HepG2 (cell line): ENCODE measurements around the gene PRSS21. TPM values are rescaled to one million over a fixed set of nuclear protein-coding genes. Genes with fewer than 3 reads are reported as not detected.
A peak's percentile ranks its signal among the peaks of the same experiment; 100 is the strongest.

Experiments used
- ATAD3A ChIP-seq: sonication (generic); formaldehyde crosslinking; IDR thresholded peaks from 2 replicates; pipeline ENCODE4 v1.4.0; 2020; ENCODE audit warnings: missing genetic modification reagents
- CBX5 ChIP-seq: sonication (generic); formaldehyde crosslinking; IDR thresholded peaks from 2 replicates; pipeline ENCODE4 v1.4.0; 2020; ENCODE audit warnings: missing genetic modification reagents, borderline replicate concordance
- CSRNP2 ChIP-seq: sonication (generic); formaldehyde crosslinking; conservative IDR thresholded peaks from 2 replicates; pipeline ENCODE4 v1.8.0; 2022; ENCODE audit warnings: low read depth, missing genetic modification reagents
- HBP1 ChIP-seq: IDR thresholded peaks from 2 replicates; pipeline ENCODE4 v1.6.1; 2016; ENCODE audit warnings: low read depth, control low read depth
- ISL2 ChIP-seq: sonication (generic); formaldehyde crosslinking; IDR thresholded peaks from 2 replicates; pipeline ENCODE4 v1.5.0; 2020; ENCODE audit warnings: missing genetic modification reagents
- KDM2A ChIP-seq: sonication (generic); formaldehyde crosslinking; IDR thresholded peaks from 2 replicates; pipeline ENCODE4 v1.4.0; 2020; ENCODE audit warnings: low read depth, missing genetic modification reagents, borderline replicate concordance
- MAFK ChIP-seq, 2 experiments: IDR thresholded peaks in 1 of 2; conservative IDR thresholded peaks in 1 of 2; 2 replicates each; pipeline ENCODE4 v1.6.1; 2011; ENCODE audit warnings: improper control_type of control experiment in 2 of 2, low read length in 2 of 2
- MATR3 ChIP-seq: sonication (generic); formaldehyde crosslinking; IDR thresholded peaks from 2 replicates; pipeline ENCODE4 v1.4.0; 2020; ENCODE audit warnings: missing genetic modification reagents
- NFE2 ChIP-seq: sonication (generic); formaldehyde crosslinking; IDR thresholded peaks from 2 replicates; pipeline ENCODE4 v1.4.0; 2020; ENCODE audit warnings: missing genetic modification reagents
- NFIC ChIP-seq: IDR thresholded peaks from 2 replicates; pipeline ENCODE4 v1.6.1; 2012; ENCODE audit warnings: mild to moderate bottlenecking, low read length, inconsistent platforms
- PATZ1 ChIP-seq: sonication (generic); formaldehyde crosslinking; IDR thresholded peaks from 2 replicates; pipeline ENCODE4 v1.4.0; 2020; ENCODE audit warnings: missing genetic modification reagents
- PHF5A ChIP-seq: IDR thresholded peaks from one replicate; pipeline ENCODE4 v1.6.1; 2018; ENCODE audit warnings: low read depth, missing genetic modification reagents; ENCODE audit not compliant: unreplicated experiment
- RCOR2 ChIP-seq: IDR thresholded peaks from 2 replicates; pipeline ENCODE4 v1.6.1; 2016; ENCODE audit warnings: missing biosample characterization, missing genetic modification reagents
- REPIN1 ChIP-seq: sonication (generic); formaldehyde crosslinking; IDR thresholded peaks from 2 replicates; pipeline ENCODE4 v1.8.0; 2022; ENCODE audit warnings: missing genetic modification reagents, low read depth, mild to moderate bottlenecking, borderline replicate concordance
- SIN3B ChIP-seq: fragments of 150-350 bp; IDR thresholded peaks from 2 replicates; pipeline ENCODE4 v1.6.1; 2014; ENCODE audit warnings: low read length
- SMAD1 ChIP-seq: sonication (generic); formaldehyde crosslinking; IDR thresholded peaks from 2 replicates; pipeline ENCODE4 v1.4.0; 2020; ENCODE audit warnings: missing genetic modification reagents, low read depth, mild to moderate bottlenecking, borderline replicate concordance
- SNRNP70 ChIP-seq: fragments of 200-400 bp; formaldehyde crosslinking; IDR thresholded peaks from 2 replicates; pipeline ENCODE4 v1.6.1; 2017; ENCODE audit warnings: mild to moderate bottlenecking, low read depth, low read length, moderate library complexity
- TFE3 ChIP-seq: IDR thresholded peaks from 2 replicates; pipeline ENCODE4 v1.6.1; 2016
- TMF1 ChIP-seq: sonication (generic); formaldehyde crosslinking; IDR thresholded peaks from 2 replicates; pipeline ENCODE4 v1.8.1; 2022; ENCODE audit warnings: low read depth, missing genetic modification reagents
- ZFP1 ChIP-seq: IDR thresholded peaks from 2 replicates; pipeline ENCODE4 v1.6.1; 2016
- ZKSCAN1 ChIP-seq: fragments of 150-350 bp; IDR thresholded peaks from 2 replicates; pipeline ENCODE4 v1.6.1; 2014; ENCODE audit warnings: low read length
- ZNF138 ChIP-seq: sonication (generic); formaldehyde crosslinking; IDR thresholded peaks from 2 replicates; pipeline ENCODE4 v1.5.0; 2020; ENCODE audit warnings: mild to moderate bottlenecking, low read depth, missing genetic modification reagents
- ZNF331 ChIP-seq: sonication (generic); formaldehyde crosslinking; IDR thresholded peaks from 2 replicates; pipeline ENCODE4 v1.4.0; 2020; ENCODE audit warnings: missing genetic modification reagents
- ZNF335 ChIP-seq: sonication (generic); formaldehyde crosslinking; IDR thresholded peaks from 2 replicates; pipeline ENCODE4 v1.4.0; 2020; ENCODE audit warnings: missing genetic modification reagents
- ZNF33B ChIP-seq: sonication (generic); formaldehyde crosslinking; IDR thresholded peaks from 2 replicates; pipeline ENCODE4 v1.5.1; 2020; ENCODE audit warnings: mild to moderate bottlenecking, missing genetic modification reagents
- ZNF460 ChIP-seq: sonication (generic); formaldehyde crosslinking; IDR thresholded peaks from 2 replicates; pipeline ENCODE4 v1.5.1; 2020; ENCODE audit warnings: missing genetic modification reagents, mild to moderate bottlenecking, borderline replicate concordance
- ZNF75D ChIP-seq: sonication (generic); formaldehyde crosslinking; IDR thresholded peaks from 2 replicates; pipeline ENCODE4 v1.8.1; 2023; ENCODE audit warnings: missing genetic modification reagents, mild to moderate bottlenecking, borderline replicate concordance
- ZNF772 ChIP-seq: sonication (generic); formaldehyde crosslinking; IDR thresholded peaks from 2 replicates; pipeline ENCODE4 v1.5.0; 2020; ENCODE audit warnings: mild to moderate bottlenecking, missing genetic modification reagents
- polyA plus RNA-seq, 8 experiments: library from polyadenylated mRNA; depleted of rRNA in 3 of 8; stranded (reverse) in 7 of 8; unstranded in 1 of 8; fragments of >200 nt; fragmentation: Illumina TruSeq in 4 of 8; extraction: Trizol in 4 of 8; gene quantifications; 2 replicates each; pipeline versions ENCODE4 v1.2.1 to v1.2.3, GENCODE V29; 2011 to 2016; ENCODE audit warnings: low read depth in 4 of 8, missing spikeins in 1 of 8, mixed read lengths in 1 of 8; ENCODE audit not compliant: insufficient read depth in 1 of 8
- total RNA-seq, 5 experiments: library from RNA; depleted of rRNA; stranded (reverse); fragments of >200 nt; fragmentation: Illumina TruSeq; extraction: Trizol; gene quantifications; 2 replicates each; pipeline ENCODE4 v1.2.3, GENCODE V29; 2016; ENCODE audit warnings: low read depth in 1 of 5

PRSS21 gene
- total and polyA plus RNA-seq, 2 of the 13 experiments (the other 11 are each of a cell fraction or from before 2014, with no cell fraction given), result not detected

GRCh38 chr16:2838928-2839327 is 21.9 kb downstream of the PRSS21 start (continued):
- TF ChIP-seq ZNF772 (CRISPR knock-in tag), result no peak
- TF ChIP-seq CSRNP2 (CRISPR knock-in tag), result no peak
- TF ChIP-seq SNRNP70, result no peak
- TF ChIP-seq TFE3, result no peak
- no peak for TF ChIP-seq SIN3B
- TF ChIP-seq ZNF335 (CRISPR knock-in tag), result no peak
- TF ChIP-seq PHF5A (CRISPR knock-in tag), result no peak
- no peak for TF ChIP-seq MATR3 (CRISPR knock-in tag)
- TF ChIP-seq PATZ1 (CRISPR knock-in tag), result peak; percentile 97
- peak; percentile 81; the same call in 1 of the 2 replicates for TF ChIP-seq KDM2A (CRISPR knock-in tag)
- no peak for TF ChIP-seq ZNF460
- no peak for TF ChIP-seq ZFP1
- TF ChIP-seq ZNF33B (CRISPR knock-in tag), result no peak
- TF ChIP-seq ZNF138, result no peak
- peak; percentile 28; the same call in 1 of the 2 replicates for TF ChIP-seq ZNF331
- peak; percentile 56; the same call in 1 of the 2 replicates for TF ChIP-seq CBX5 (CRISPR knock-in tag)
- no peak for TF ChIP-seq ISL2 (CRISPR knock-in tag)
- no peak for TF ChIP-seq ZKSCAN1
- no peak for TF ChIP-seq NFE2 (CRISPR knock-in tag)
- 0 out of 2 replicates have a peak, but pooled peaks have one; percentile 33 for TF ChIP-seq REPIN1 (CRISPR knock-in tag)
- no peak for TF ChIP-seq NFIC
- no peak for TF ChIP-seq ZNF75D (CRISPR knock-in tag)
- TF ChIP-seq MAFK (conservative IDR thresholded peaks at IDR 0.05 in 1 of 2, IDR thresholded peaks at IDR 0.05 in 1 of 2; ENCODE audit: low read length in 2 of 2), result no peak
- no peak for TF ChIP-seq TMF1 (CRISPR knock-in tag)
- no peak for TF ChIP-seq HBP1 (CRISPR knock-in tag)
- no peak for TF ChIP-seq ATAD3A (CRISPR knock-in tag)
- 0 out of 2 replicates have a peak, but pooled peaks have one; percentile 40 for TF ChIP-seq SMAD1 (CRISPR knock-in tag)
- no peak for TF ChIP-seq RCOR2 (CRISPR knock-in tag)
